ENCODE measurements around the gene MORC1.
A peak's percentile ranks its signal among the peaks of the same experiment; 100 is the strongest.

The MORC1 gene

GRCh38 chr3:109033000-109033660 lies 84.8 kb downstream of the MORC1 start:
- DNase-seq (ENCODE audit: low read depth) = no peak

- DNase-seq (ENCODE audit: low read depth) = no peak
Measured at GRCh38 chr3:109028753-109029152, 89.2 kb downstream of the MORC1 start.

GRCh38 chr3:109026821-109027220 lies 91.1 kb downstream of the MORC1 start:
- no peak for DNase-seq (ENCODE audit: low read depth)

- DNase-seq (ENCODE audit: low read depth) = no peak
Measured at GRCh38 chr3:109025896-109026295, 92.0 kb downstream of the MORC1 start.

- DNase-seq (ENCODE audit: low read depth) = peak; percentile 8
Measured at GRCh38 chr3:109023656-109024254, 94.2 kb downstream of the MORC1 start.

- no peak for DNase-seq (ENCODE audit: low read depth)
Measured at GRCh38 chr3:109023167-109023566, 94.8 kb downstream of the MORC1 start.

GRCh38 chr3:109021556-109021955 lies 96.4 kb downstream of the MORC1 start:
- no peak for DNase-seq (ENCODE audit: low read depth)

GRCh38 chr3:109018828-109019227 lies 99.1 kb downstream of the MORC1 start:
- DNase-seq (ENCODE audit: low read depth) = no peak

- DNase-seq (ENCODE audit: low read depth) = no peak
Measured at GRCh38 chr3:109005443-109005842, 112.5 kb downstream of the MORC1 start.

GRCh38 chr3:108998436-108998835 lies 119.5 kb downstream of the MORC1 start:
- no peak for DNase-seq (ENCODE audit: low read depth)

- no peak for DNase-seq (ENCODE audit: low read depth)
Measured at GRCh38 chr3:108985844-108986243, 132.1 kb downstream of the MORC1 start.

- no peak for DNase-seq (ENCODE audit: low read depth)
Measured at GRCh38 chr3:108983051-108983450, 134.9 kb downstream of the MORC1 start.

- no peak for DNase-seq (ENCODE audit: low read depth)
Measured at GRCh38 chr3:108976058-108976457, 141.9 kb downstream of the MORC1 start.

- no peak for DNase-seq (ENCODE audit: low read depth)
Measured at GRCh38 chr3:108973019-108973418, 144.9 kb downstream of the MORC1 start.

GRCh38 chr3:108972482-108972881 lies 145.5 kb downstream of the MORC1 start:
- no peak for DNase-seq (ENCODE audit: low read depth)

GRCh38 chr3:108970561-108970960 lies 147.4 kb downstream of the MORC1 start:
- no peak for DNase-seq (ENCODE audit: low read depth)

GRCh38 chr3:108966773-108967172 lies 151.2 kb downstream of the MORC1 start:
- no peak for DNase-seq (ENCODE audit: low read depth)

GRCh38 chr3:108959017-108959416 lies 158.9 kb downstream of the MORC1 start:
- no peak for DNase-seq (ENCODE audit: low read depth)

GRCh38 chr3:108953700-108954099 lies 164.2 kb downstream of the MORC1 start, which contains the start of gene GUCA1C:
TSS of gene GUCA1C (minus strand) at chr3:108953879. CDS start at chr3:108953762, 117 bp downstream.
- DNase-seq (ENCODE audit: low read depth) = no peak

GRCh38 chr3:108953210-108953609 lies 164.7 kb downstream of the MORC1 start:
- DNase-seq (ENCODE audit: low read depth) = no peak

- DNase-seq (ENCODE audit: low read depth) = no peak
Measured at GRCh38 chr3:108951820-108952501, 166.0 kb downstream of the MORC1 start.

GRCh38 chr3:108947855-108948254 lies 170.1 kb downstream of the MORC1 start:
- DNase-seq (ENCODE audit: low read depth) = no peak
